Adrenal gland (tissue), 5 donors: ENCODE measurements around the gene EFCAB12.

Experiments used
- CTCF ChIP-seq, 6 experiments: fragments of 450-650 bp in 4 of 6; fragments of 200-600 bp in 2 of 6; sonication (generic) in 1 of 6; IDR thresholded peaks; 1 replicate in 5 of 6; 2 replicates in 1 of 6; pipeline versions ENCODE4 v1.5.1 to v1.8.0; 2016 to 2021; ENCODE audit warnings: antibody characterized with exemption in 6 of 6, mild to moderate bottlenecking in 2 of 6, moderate library complexity in 1 of 6
- POLR2A ChIP-seq, 2 donors: fragments of 450-650 bp; IDR thresholded peaks; one replicate each; pipeline ENCODE4 v1.6.1; 2017; ENCODE audit warnings: antibody characterized with exemption in 2 of 2, mild to moderate bottlenecking in 2 of 2, moderate library complexity in 1 of 2
- donor health status: DM: no; HTN: no; CAD: no.

GRCh38 chr3:129476586-129476985, 48.1 kb upstream of the EFCAB12 start:
- TF ChIP-seq CTCF (IDR thresholded peaks at IDR 0.05) (no peak), POLR2A (IDR thresholded peaks at IDR 0.05) (no peak)
